Retina (tissue), 1 donor: ENCODE results near the gene TSPAN16.
"Not testable (repeated sequence)": the region's sequence is repeated elsewhere in the genome, so short reads cannot be mapped to it uniquely, and the experiment has no call there.

Source experiments
- DNase-seq: peaks from one replicate; pipeline ENCODE4 v3.0.0-alpha.2; 2016

The TSPAN16 gene

DNA sequence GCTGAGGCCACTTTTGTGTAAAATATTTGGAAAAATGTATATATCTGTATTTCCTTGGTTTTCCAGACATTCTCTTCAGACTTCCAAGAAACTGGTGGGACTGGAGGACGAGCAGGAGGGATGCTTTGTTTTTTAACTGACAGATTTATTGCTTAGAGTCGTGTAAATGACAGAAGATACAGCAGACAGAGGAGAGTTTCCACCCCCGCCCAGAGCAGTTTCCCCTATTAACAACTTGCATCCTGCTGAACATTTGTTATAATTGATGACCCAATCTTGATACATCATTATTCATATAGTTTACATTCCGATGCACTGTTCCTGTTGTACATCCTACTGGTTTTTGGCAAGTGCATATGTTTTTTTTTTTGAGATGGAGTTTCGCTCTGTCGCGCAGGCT, 26.6 kb upstream of the TSPAN16 start:
- DNase-seq: no peak

DNA sequence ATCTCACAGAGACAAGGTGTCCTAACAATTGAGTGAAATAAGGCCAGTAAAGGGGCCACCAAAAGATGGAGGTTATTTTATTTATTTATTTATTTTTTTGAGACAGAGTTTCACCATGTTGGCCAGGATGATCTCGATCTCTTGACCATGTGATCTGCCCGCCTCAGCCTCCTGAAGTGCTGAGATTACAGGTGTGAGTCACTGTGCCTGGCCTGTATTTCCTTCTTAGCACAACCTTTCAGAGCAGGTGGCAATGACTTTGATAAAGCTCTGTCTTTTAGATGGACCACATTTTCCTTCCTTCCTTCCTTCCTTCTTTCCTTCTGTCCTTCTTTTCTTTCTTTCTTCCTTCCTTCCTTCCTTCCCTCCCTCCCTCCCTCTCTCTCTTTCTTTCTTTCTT, 22.7 kb upstream of the TSPAN16 start:
- no peak for DNase-seq

DNA sequence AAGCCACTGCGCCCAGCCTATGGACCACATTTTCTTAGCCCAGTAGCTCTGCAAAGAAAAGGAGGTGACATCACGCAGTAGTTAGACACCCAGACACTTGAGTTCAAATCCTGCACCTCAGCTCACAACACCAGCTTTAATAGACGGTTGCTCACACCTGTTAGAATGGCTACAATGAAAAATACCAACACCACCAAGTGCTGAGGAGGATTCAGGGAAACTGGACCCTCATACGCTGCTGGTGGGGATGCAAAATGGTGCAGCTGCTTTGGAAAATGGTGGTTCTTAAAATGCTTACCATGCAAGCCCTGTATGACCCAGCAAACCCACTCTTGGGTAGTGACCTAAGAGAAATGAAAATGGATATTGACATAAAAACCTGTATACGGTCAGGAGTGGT, 22.0 kb upstream of the TSPAN16 start:
- no peak for DNase-seq

DNA sequence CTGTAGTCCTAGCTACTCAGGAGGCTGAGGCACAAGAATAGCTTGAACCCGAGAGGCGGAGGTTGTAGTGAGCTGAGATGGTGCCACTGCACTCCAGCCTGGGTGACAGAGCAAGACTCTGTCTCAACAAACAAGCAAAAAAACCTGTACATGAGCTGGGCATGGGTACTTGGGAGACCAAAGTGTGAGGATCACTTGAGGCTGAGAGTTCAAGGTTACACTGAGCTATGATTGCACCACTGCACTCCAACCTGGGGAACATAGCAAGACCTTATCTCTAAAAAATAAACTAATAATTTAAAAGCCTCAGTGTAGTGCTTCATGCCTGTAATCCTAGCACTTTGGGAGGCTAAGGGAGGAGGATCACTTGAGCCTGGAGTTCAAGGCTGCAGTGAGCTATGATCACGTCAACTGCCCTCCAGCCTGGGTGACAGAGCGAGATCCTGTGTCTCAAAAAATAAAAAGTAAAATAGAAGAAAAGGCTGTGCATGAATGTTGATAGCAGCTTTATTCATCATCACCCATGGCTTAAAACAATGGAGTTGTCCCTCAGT, 21.4 kb upstream of the TSPAN16 start:
- DNase-seq: no peak

DNA sequence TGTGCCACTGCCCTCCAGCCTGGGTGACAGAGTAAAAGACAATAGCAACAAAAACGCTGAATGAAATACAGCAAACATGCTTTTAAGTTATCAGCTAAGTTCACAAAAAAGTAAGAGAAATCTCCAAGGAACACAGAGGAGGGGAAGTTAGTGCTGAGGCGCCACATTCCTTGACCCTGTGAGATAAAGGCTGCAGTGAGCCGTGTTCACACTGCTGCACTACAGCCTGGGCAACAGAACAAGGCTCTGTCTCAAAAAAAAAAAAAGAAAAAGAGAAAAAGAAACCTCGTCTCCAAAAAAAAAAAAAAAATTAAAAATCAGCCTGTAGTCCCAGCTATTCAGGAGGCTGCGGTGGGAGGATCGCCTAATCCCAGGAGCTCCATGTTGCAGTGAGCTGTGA, 17.3 kb upstream of the TSPAN16 start:
- DNase-seq: no peak

DNA sequence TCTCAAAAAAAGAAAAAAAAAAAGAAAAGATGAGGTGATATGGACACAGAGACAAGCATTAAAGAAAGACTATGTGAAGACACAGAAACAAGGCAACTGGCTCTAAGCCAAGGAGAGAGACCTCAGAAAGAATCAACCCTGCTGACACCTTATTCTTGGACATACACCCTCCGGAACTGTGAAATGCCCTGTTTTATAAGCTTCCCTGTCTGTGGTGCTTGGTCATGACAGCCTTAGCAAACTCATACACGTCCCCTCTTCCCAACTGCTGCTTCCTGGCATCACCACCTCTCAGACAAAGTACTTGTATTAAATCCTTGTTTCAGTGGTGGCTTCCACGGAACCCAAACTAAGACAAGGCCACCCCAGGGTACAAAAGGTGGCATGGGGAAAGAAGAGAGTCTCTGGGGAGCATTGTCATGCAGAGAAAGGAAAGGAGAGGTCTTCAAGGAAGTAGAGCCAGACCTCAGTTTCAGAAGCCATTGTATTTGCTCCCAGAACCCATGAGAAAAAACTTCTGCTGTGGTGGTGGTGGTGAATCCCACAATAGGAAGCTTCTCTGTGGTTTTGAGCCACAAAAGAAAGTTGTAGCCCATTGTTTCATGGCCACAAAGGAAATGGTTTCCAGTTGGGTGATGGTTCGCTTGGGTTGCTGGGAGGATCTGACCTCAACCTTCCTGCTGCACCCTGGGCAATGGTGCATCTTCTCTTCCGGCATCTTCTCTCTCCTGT, 16.3 kb upstream of the TSPAN16 start:
- no peak for DNase-seq

DNA sequence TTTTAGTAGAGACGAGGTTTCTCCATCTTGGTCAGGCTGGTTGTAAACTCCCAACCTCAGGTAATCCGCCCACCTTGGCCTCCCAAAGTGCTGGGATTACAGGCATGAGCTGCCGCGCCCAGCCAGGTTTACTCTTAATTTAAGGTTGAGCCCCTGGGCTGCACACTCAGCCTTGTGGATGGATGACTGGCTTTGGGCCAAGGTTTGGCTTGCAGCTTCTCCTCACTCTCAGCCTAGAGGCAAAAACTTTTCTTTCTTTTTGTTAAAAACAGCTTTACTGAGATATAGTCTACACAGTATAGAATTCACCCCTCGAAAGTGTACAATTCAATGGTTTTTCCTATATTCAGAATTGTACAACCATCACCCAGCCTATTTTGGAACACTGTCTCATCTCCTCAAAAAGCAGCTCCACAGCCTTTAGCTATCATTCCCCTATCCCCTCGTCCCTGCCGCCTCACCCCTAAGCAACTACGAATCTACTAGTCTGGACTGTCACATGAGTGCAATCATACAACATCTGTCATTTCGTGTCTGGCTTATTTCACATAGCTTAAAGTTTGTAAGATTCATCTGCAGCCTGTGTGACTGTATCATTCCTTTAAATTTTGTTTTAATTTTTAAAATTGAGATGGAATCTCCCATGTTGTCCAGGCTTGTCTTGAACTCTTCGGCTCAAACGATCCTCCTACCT, 14.5 kb upstream of the TSPAN16 start:
- no peak for DNase-seq

DNA sequence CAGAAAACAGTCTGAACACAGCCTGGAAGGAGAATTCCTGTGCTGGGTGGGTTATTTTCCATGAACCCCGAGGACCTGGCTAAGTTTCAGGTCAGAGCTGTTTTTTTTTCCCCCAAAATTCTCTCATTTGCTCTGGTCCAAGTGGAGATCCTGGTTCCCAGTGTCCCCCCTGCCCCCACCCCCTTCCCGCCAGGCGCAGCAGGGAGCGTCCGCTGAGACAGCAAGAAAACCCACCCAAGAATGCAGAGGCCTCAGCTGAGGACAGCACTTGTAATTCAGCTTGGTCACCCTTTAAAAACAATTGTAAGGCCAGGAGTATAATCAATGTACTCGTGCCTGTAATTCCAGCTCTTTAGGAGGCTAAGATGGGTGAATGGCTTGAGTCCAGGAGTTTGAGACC, 11.4 kb upstream of the TSPAN16 start:
- DNase-seq: no peak

DNA sequence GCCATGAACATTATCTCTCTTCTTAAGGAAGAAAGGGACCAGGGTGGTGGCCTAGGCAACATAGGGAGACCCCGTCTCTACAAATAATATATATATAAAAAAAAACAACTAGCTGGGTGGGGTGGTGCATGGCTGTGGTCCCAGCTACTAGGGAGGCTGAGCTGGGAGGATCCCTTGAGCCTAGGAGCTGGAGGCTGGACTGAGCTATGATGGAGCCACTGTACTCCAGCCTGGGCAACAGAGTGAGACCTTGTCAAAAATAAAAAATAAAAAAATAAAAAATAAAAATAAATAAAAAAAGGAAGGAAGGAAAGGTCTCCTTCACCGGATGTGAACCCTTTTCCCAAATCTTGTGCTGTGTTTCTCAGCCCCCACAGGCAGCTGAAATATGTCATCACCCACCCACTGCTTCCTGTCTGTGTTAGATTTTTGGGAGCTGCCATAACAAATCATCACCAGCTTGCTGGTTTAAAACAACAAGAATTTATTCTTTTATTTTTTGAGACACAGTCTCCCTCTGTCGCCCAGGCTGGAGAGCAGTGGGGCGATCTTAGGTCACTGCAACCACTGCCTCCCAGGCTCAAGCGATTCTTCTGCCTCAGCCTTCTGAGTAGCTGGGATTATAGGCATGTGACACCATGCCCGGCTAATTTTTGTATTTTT, 9.5 kb upstream of the TSPAN16 start:
- no peak for DNase-seq

DNA sequence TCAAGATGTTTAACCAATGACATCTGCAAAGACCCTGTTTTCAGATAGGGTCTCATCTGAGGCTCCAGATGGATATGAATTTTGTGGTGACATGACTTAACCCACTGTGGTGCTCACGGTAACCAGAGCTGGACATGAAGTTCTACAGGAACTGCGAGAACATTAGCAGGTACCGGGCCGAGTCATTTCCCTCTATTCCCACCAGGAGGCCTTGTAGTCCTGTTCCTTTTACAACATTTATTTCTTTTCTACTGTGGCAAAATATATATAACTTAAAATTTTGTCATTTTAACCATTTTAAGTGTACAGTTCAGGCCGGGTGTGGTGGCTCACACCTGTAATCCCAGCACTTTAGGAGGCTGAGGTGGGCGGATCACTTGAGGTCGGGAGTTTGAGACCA, 7.6 kb upstream of the TSPAN16 start:
- DNase-seq: no peak

DNA sequence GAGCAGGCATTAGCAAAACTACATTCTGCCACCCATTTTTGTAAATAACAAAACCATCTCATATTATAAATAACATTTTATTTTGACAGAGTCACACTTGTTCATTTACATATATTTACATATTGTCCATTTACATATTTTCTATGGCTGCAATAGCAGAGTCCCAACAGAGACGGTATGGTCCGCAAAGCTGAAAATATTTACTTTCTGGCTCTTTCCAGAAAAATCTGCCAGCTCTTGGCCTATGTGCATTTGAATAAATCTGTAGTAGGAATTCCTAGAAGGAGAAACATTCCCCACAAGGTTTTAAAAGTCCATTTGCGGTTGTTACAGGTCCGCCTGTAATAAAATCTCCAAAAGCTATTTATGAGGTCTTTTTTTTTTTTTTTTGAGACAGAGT, 5.7 kb upstream of the TSPAN16 start:
- no peak for DNase-seq

DNA sequence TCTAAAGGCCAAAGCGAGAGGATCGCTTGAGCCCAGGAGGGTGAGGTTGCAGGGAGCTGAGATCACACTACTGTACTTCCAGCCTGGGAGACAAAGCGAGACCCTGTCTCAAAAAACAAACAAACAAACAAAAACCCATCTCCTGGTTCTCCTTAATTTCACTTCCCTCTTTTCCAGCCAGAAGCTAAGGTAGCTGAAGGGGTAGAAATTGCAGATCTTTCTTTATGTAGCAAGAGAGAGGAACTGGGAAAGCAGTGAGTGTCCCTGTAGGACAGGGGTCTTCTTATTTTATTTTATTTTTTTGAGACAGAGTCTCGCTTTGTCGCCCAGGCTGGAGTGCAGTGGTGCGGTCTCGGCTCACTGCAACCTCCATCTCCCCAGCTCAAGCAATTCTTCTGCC, 4.5 kb upstream of the TSPAN16 start:
- no peak for DNase-seq

DNA sequence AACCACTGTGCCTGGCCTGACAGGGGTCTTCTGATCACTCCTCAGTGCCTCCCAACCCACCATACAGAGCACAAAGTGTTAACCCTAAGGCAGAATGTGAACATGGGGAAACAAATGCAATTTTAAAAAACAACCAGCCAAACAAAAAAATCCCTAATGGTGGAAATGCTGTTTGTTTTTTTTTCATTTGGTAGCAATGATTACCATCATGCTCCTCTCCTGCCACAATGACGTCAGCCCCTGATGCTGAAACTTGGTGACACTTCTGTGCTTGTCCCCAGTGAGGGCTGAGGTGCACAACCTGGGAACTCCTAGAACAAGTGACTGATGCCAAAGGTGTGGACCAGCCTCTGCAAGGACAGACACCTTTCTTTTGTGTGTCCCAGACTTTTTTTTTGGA, 4.0 kb upstream of the TSPAN16 start:
- DNase-seq: no peak

DNA sequence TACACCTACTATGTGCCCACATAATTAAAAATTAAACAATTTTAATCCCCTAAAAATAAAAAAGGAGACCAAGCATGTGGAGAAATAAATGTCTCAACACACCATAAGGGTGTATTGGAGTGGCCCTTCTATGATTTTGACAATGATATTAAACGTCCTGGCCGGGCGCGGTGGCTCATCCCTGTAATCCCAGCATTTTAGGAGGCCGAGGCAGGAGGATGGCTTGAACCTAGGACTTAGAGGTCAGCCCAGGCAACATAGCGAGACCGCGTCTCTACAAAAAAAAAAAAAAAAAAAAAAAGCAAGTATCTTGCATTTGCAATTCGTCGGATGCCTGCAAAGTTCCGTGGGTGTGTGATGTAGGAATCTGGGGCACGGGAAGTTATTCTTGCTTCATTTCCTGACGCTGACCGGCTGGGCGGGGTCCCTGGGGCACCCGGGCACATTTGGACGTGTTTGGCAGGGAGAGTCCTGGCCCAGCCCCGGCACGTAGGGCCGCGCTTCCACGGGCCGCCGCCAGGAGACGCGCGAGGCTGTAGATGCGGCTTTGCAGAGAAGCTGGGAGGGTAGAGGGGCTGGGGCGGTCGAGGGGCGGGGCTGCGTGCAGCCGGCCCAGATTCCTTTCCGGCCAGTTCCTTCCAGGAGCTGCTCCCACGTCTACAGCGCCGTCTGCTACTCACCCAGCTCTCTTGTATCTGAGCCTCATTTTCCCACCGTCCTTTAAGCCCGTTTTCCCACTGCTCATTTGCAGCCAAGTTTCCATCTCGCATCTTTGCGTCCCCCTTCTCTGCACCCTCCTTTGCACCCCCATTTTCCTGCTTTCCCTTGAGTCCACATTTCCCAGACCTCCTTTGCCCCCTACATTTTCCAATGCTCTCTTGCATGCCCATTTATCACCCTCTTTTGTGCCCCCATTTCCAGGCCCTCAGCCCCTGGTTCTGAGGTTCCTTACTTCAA, 2.2 kb upstream of the TSPAN16 start:
- DNase-seq: peak; percentile 97

DNA sequence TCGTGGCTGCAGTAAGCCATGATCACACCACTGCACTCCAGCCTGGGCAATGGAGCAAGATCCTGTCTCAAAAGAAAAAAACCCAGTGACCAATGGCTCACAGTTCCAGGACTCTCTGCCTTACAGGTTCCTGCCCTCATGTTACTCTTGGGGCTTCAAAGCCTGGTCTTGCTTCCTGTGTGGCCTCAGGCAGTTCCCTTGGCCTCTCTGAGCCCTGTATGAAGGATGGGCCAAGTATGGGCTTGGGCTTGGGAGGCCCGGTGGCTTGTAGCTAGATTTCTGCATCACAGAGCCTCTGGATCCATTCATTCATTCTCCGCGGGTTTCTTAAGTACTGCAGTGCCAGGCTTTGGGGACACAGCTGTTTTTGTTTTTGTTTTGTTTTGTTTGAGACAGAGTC, 780 bp upstream of the TSPAN16 start:
- DNase-seq: no peak

DNA sequence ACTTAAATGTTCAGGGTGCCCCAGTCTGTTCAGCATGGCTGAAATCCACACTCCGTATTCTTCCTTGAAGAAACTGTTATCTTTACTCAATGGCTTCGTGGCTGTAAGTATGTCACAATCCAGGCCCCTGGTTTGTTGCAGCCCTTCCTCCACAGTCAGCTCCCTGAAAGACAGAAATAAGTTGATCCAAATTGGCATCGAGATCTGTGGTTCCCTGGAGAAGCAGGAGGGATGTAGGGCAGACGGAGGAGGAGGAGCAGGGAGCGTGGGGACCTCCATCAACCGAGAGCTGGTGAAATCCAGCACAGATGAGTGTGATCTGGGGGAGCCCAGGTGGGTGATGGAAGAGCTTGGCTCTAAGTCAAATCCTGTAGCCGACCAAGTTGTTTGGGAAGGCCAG, 304 bp downstream of the TSPAN16 start:
- no peak for DNase-seq

DNA sequence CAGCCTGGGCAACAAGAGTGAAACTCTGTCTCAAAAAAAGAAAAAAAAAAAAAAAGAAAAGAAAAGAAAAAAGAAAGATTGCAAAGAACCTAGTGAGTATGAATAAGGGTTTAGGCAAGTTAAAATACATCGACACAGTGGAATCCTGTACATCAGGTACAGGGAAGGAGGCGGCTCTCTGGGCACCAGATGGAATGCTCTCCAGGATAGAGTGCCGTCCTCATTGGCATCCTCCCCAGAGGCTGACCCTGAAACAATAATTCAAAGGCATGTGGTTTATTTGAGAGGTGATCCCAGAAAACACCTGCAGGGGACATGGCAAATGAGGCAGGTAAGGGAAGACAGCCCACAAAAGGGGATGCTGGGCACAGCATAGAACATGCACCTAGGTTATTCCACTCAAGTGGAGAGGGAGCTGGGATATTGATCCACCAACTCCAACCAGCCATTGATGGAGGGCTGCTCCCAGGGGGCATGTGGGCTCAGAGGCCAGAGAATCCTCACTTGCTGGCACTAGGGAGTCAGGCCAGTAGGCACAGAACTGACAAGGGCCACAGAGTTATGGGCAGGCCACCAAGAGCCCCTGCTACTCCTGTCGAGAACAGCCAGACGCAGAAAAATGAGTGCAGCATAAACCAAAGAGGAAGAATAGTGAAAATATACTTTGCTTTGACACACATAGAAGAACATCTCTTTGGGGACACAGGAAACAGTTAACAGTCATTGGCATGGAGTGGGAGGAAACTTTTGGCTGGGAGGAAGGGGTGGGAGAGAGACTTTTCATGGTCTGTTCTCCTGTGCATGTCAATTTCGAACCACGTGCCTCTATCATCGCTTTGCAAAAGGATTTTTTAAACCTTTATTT, 4.2 kb downstream of the TSPAN16 start:
- no peak for DNase-seq

DNA sequence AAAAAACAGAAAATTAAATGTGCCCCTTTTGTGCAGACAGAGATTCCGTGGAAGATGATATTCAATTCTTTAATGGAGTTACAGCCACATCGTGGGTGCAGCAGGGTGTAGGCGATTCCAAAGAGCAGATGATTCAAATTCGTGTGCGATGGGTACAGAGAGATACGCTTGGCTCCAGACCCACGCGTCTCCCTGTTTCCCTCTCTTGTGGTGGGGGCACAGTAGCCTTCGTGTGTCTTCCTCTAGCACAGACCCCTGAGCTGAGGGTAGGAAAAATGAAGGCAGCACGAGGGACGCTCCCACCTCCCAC, 4.8 kb downstream of the TSPAN16 start:
- DNase-seq: no peak

DNA sequence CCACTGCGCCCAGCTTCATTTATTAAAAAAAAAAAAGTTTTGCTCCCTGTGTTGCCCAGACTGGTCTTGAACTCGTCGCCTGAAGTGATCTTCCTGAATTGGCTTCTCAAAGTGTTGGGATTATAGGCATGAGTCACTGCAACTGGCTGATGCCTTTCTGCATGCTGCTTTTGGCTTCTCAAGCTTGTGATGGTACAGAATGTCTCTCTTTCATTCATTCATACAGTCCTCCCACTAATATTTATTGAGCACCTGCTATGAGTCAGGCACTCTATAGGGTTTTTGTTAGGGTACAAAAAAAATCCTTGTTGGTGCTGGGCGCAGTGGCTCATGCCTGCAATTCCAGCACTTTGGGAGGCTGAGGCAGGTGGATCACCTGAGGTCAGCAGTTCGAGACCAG, 9.0 kb downstream of the TSPAN16 start:
- DNase-seq: no peak

DNA sequence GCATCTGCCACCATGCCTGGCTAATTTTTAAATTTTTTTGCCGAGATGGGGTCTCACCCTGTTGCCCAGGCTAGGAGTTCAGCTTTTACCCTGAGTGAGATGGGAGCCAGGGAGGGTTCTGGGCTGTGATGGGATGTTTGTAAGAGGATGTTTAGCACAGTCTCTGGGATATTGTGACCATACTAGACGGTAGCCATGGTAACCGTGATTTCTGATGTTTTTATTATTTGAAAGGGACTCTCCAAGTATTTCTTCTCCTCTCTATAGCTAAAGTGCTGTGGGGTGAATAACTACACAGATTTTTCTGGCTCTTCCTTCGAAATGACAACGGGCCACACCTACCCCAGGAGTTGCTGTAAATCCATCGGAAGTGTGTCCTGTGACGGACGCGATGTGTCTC, 10.4 kb downstream of the TSPAN16 start:
- no peak for DNase-seq

DNA sequence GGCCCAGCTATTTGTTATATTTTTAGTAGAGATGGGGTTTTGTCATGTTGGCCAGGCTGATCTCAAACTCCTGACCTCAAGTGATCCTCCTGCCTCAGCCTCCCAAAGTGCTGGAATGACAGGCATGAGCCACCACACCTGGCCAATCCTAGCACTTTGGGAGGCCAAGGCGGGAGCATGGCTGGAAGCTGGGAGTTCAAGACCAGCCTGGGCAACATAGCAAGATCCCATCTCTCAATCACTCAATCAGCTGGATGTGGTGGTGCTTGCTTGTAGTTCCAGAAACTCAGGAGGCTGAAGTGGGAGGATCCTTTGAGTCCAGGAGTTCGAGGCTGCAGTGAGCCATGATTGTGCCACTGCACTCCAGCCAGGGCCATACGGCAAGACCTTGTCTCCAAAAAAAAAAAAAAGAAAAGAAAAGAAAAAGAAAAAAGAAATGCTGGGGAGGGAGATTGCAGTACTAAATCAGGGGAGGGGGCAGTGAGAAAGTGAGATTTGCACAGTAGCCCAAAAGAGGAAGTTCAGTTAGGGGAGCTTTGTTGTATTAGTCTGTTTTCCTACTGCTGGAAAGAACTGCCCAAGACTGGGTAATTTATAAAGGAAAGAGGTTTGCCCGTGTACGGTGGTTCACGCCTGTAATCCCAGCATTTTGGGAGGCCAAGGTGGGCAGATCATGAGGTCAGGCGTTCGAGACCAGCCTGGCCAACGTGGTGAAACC, 24.5 kb downstream of the TSPAN16 start:
- DNase-seq: not testable (repeated sequence)
